ENCODE results near the gene TMEM248.
"Not testable (repeated sequence)": the region's sequence is repeated elsewhere in the genome, so short reads cannot be mapped to it uniquely, and the experiment has no call there.

Gene TMEM248

DNA sequence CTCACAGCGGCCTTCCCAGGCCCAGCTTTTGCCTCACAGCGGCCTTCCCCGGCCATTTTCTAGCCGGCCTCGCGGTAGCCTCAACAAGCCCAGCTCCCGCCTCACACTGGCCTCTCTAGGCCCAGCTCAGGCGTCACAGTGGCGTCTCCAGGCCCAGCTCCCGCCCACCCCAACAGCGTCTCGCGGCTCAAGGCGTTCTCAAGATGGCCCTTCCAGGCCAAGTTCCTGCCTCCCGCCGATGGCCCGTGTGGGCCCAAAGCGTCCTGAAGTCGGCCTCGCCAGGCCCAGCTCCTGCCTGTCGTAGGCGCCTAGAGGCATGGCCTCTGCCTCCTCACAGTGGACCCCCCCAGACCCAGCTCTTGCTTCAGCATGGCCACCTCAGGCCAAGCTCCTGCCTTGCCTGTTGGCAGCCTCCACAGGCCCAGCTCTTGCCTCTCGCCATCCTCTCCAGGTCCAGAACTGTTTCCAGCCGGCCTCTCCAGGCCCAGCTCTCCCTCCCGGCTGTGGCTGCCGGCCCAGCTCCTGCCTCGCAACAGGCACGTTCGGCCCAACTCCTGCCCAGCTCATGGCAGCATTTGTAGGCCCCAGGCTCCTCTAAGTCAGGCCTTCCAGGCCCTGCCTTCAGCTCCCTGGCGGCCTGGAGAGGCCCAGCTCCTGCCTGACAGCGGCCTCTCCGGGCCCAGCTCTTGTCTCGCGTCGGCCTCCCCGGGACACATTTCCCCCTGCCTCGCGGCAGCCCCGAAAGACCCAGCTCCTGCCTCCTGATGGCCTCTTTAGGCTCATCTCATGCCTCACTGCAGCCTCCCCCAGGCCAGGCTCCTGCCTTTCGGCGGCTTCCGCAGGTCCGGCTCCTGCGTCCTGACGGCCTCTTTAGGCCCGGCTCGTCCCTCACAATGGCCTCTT is 18.8 kb upstream of the TMEM248 start:
- no peak for ATAC-seq (ENCODE audit: low read depth)
- H3K4me3 Mint-ChIP-seq, result no peak overlapping the region

DNA sequence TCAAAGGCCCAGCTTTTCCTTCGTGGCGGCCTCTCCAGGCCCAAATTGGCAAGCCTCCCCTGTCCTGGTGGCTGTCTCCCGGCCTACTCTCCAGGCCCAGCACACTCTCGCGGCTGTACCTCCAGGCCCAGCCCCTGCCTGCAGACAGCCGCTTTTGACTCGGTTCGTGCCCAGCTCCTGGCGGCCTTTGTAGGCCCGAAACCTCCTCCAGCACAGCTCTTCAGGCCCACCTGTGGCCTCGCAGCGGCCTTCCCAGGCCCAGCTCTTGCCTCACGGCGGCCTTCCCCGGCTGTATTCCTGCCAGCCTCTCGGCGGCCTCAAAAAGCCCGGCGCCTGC is 18.2 kb upstream of the TMEM248 start:
- Mint-ChIP-seq H3K9me3 (no peaks in the 10 kb centered on the region), H3K27me3 (no peaks in the 10 kb centered on the region), H3K4me1 (no peaks in the 10 kb centered on the region), H3K4me3 (no peak overlapping the region), H3K27ac (no peak overlapping the region), H3K36me3 (peaks cover 5% of the 10 kb centered on the region)
- DNase-seq (ENCODE audit: low spot score in 2 of 2), result no peak
- no peak for ATAC-seq (ENCODE audit: low read depth)

More for the DNA sequence above, 18.8 kb upstream of the TMEM248 start:
- Mint-ChIP-seq H3K9me3 (no peaks in the 10 kb centered on the region), H3K27me3 (no peaks in the 10 kb centered on the region), H3K4me1 (no peaks in the 10 kb centered on the region), H3K27ac (no peak overlapping the region), H3K36me3 (peaks cover 5% of the 10 kb centered on the region)
- no peak for DNase-seq (ENCODE audit: low spot score in 2 of 2)

DNA sequence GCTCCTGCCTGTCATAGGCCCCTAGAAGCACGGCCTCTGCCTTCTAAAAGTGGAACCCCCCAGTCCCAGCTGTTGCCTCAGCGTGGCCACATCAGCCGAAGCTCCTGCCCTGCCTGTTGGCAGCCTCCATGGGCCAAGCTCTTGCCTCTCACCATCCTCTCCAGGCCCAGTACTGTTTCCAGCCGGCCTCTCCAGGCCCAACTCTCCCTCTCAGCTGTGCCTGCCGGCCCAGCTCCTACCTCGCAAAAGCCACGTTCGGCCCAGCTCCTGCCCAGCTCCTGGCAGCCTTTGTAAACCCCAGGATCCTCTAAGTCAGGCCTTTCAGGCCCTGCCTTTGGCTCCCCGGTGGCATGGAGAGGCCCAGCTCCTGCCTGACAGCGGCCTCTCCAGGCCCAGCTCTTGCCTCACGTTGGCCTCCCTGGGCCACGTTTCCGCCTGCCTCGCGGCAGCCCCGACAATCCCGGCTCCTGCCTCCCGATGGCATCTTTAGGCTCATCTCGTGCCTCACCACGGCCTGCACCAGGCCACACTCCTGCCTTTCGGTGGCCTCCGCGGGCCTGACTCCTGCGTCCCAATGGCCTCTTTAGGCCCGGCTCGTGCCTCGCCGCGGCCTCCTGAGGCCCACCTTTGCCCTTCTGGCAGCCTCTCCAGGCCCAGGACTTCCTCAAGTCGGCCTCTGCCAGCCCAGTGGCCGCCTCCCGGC is 17.5 kb upstream of the TMEM248 start:
- H3K4me1 Mint-ChIP-seq, result no peaks in the 10 kb centered on the region
- ATAC-seq (ENCODE audit: low read depth), result no peak
- no peaks in the 10 kb centered on the region for H3K27me3 Mint-ChIP-seq
- H3K9me3 Mint-ChIP-seq, result no peaks in the 10 kb centered on the region
- no peak overlapping the region for H3K4me3 Mint-ChIP-seq
- H3K27ac Mint-ChIP-seq, result no peak overlapping the region
- peaks cover 5% of the 10 kb centered on the region for H3K36me3 Mint-ChIP-seq
- DNase-seq (ENCODE audit: low spot score in 2 of 2), result no peak

DNA sequence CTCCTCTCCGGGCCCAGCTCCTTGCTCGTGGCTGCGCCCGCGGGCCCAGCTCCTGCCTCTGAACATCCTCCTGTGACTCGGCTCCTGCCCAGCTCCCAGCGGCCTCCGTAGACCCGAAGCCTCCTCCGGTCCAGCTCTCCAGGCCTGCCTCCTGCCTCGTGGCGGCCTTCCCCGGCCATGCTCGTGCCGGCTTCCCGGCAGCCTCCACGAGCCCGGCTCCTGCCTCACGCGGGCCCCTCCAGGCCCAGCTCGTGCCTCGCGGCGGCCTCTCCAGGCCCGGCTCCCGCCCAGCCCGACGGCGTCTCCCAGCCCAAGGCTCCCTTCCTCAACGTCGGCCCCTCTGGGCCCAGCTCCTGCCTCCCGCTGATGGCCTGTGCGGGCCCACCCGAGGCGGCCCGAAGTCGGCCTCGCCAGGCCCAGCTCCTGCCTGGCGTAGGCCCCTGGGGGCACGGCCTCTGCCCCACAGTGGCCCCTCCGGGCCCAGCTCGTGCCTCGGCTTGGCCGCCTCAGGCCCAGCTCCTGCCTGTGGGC is 16.9 kb upstream of the TMEM248 start:
- ATAC-seq (ENCODE audit: low read depth) (no peak), DNase-seq (ENCODE audit: low spot score in 2 of 2) (no peak)
- peaks cover 5% of the 10 kb centered on the region for H3K36me3 Mint-ChIP-seq
- H3K4me3 Mint-ChIP-seq, result no peak overlapping the region
- no peaks in the 10 kb centered on the region for H3K4me1 Mint-ChIP-seq
- H3K27me3 Mint-ChIP-seq, result no peaks in the 10 kb centered on the region
- no peaks in the 10 kb centered on the region for H3K9me3 Mint-ChIP-seq
- no peak overlapping the region for H3K27ac Mint-ChIP-seq

DNA sequence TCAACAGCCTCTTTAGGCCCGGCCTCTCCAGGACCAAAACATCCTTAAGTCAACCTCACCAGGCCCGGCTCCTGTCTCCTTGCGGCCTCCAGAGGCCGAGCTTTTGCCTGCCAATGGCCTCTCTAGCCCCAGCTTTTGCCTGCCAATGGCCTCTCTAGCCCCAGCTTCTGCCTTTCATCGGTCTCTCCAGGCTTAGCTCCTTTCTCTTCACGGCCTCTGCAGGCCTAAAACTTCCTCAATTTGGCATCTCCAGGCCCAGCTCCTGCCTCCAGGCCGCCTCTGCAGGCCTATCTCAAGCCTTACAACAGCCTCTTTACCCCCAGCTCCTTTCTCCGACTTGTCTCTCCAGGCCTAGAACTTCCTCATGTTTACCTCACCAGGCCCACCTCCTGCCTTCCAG is 15.7 kb upstream of the TMEM248 start:
- H3K36me3 Mint-ChIP-seq, result peaks cover 2% of the 10 kb centered on the region
- no peaks in the 10 kb centered on the region for H3K4me1 Mint-ChIP-seq
- H3K27ac Mint-ChIP-seq, result peak overlapping the region; percentile 5
- no peaks in the 10 kb centered on the region for H3K27me3 Mint-ChIP-seq
- H3K9me3 Mint-ChIP-seq, result no peaks in the 10 kb centered on the region
- ATAC-seq (ENCODE audit: low read depth), result no peak
- H3K4me3 Mint-ChIP-seq, result no peak overlapping the region
- DNase-seq (ENCODE audit: low spot score in 2 of 2), result no peak

DNA sequence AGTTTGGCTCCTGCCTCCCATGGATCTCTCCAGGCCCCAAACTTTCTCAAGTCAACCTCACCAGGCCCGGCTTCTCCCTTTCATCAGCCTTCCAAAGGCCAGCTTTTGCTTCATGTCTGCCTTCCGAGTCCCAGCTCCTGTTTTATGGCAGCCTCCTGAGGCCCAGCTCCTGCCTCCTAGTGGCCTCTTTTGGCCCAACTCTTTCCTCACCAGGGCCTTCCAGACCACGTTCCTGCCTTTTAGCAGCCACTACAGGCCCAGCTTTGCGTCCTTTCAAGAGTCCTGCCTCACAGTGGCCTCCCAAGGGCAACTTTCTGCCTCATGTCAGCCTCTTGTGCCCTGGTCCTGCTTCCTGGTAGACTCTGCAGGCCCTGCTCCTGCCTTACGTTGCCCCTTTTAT is 15.3 kb upstream of the TMEM248 start:
- H3K36me3 Mint-ChIP-seq, result peaks cover 2% of the 10 kb centered on the region
- DNase-seq (ENCODE audit: low spot score in 2 of 2) (no peak), ATAC-seq (ENCODE audit: low read depth) (no peak)
- H3K4me3 Mint-ChIP-seq, result no peak overlapping the region
- H3K27me3 Mint-ChIP-seq, result no peaks in the 10 kb centered on the region
- H3K9me3 Mint-ChIP-seq, result no peaks in the 10 kb centered on the region
- no peaks in the 10 kb centered on the region for H3K4me1 Mint-ChIP-seq
- peak overlapping the region; percentile 5 for H3K27ac Mint-ChIP-seq

DNA sequence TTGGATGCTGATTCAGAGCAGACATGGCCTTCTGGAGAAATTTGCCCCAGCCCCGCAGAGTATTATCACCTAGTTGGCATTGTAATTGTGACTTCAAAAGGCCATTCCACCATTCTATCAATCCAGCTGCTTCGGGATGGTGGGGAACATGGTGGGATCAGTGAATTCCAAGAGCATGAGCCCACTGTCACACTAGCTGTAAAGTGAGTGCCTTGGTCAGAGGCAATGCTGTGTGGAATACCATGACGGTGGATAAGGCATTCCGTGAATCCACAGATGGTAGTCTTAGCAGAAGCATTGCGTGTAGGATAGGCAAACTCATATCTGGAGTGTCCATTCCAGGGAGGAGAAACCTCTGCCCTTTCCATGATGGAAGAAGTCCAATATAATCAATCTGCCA is 13.3 kb upstream of the TMEM248 start:
- H3K9me3 Mint-ChIP-seq, result no peaks in the 10 kb centered on the region
- H3K27me3 Mint-ChIP-seq, result no peaks in the 10 kb centered on the region
- ATAC-seq (ENCODE audit: low read depth) (no peak), DNase-seq (ENCODE audit: low spot score in 2 of 2) (no peak)
- H3K4me1 Mint-ChIP-seq, result no peaks in the 10 kb centered on the region
- peaks cover 2% of the 10 kb centered on the region for H3K36me3 Mint-ChIP-seq
- H3K27ac Mint-ChIP-seq, result no peak overlapping the region
- no peak overlapping the region for H3K4me3 Mint-ChIP-seq

DNA sequence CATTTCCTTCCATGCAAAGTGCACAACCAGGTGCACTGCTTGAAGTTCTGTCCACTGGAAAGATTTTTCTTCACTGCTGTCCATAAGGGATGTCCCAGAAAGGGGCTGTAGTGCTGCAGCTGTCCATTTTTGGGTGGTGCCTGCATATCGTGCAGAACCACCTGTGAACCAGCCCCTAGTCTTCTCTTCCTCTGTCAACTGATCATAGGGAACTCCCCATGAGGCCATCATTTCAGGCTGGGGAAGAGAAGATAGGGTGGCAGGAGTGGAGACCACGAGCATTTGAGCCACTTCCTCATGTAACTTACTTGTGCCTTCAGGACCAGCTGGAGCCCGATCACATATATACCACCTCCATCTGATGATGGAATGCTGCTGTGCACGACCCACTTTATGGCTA is 12.4 kb upstream of the TMEM248 start:
- not testable (repeated sequence) for H3K27me3 Mint-ChIP-seq; H3K9me3 Mint-ChIP-seq; H3K4me3 Mint-ChIP-seq; H3K4me1 Mint-ChIP-seq; H3K27ac Mint-ChIP-seq; H3K36me3 Mint-ChIP-seq; ATAC-seq (ENCODE audit: low read depth); DNase-seq (ENCODE audit: low spot score in 2 of 2)

DNA sequence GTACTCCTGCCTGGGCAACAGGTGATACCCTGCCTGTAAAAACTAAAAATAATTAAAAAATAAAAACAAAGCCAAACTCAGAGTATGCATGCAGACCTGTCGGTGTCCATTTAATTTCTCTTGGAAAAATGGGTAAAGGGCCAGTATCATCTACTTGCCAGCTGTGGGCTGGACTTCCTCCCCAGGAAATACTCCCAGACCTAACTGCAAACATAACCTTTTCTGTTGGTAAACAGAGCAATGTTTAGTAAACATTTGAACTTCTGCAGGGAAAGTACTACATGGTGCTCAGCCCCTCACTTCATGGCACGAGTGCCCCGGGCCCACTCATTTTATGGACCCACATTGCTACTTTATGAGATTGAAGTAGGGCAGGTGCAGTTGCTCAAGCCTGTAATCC is 10.2 kb upstream of the TMEM248 start:
- H3K36me3 Mint-ChIP-seq, result no peaks in the 10 kb centered on the region
- DNase-seq (ENCODE audit: low spot score in 2 of 2) (no peak), ATAC-seq (ENCODE audit: low read depth) (no peak)
- H3K27me3 Mint-ChIP-seq, result no peaks in the 10 kb centered on the region
- no peak overlapping the region for H3K27ac Mint-ChIP-seq
- H3K4me1 Mint-ChIP-seq, result no peaks in the 10 kb centered on the region
- H3K4me3 Mint-ChIP-seq, result no peak overlapping the region
- no peaks in the 10 kb centered on the region for H3K9me3 Mint-ChIP-seq

DNA sequence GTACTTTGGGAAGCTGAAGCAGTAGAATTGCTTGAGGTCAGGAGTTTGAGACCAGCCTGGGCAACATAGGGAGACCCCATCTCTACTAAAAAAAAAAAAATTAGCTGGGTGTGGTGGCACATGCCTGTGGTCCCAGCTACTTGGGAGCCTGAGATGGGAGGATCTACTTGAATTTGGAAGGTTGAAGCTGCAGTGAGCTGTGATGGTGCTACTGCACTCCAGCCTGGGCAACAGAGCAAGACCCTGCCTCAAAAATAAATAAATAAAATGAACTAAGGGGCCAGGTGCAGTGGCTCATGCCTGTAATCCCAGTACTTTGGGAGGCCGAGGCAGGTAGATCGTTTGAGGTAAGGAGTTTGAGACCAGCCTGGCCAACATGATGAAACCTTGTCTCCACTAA is 9.8 kb upstream of the TMEM248 start:
- H3K9me3 Mint-ChIP-seq; ATAC-seq (ENCODE audit: low read depth); H3K27me3 Mint-ChIP-seq; H3K36me3 Mint-ChIP-seq; DNase-seq (ENCODE audit: low spot score in 2 of 2); H3K4me3 Mint-ChIP-seq; H3K4me1 Mint-ChIP-seq; H3K27ac Mint-ChIP-seq: not testable (repeated sequence)

DNA sequence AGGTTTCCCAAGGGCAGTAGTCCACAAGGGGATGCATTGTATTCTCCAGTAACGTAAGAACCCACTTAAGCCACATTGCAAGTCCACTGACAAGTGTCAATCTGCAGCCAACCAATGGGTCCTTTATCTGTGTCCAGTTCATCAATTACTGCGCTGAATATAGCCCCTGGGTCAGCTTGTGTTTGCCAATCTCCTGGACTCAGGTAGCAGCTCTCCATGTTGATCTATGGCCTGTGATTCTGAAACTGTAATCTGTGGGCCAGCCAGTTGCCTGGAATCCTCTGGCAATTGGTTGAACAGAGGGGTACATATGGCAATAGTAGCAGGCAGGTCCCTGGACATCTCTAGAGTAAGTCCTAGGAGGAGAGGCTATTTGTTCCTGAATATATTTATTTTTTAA is 8.8 kb upstream of the TMEM248 start:
- Mint-ChIP-seq H3K27ac (no peak overlapping the region), H3K4me3 (no peak overlapping the region), H3K36me3 (no peaks in the 10 kb centered on the region), H3K9me3 (no peaks in the 10 kb centered on the region), H3K4me1 (no peaks in the 10 kb centered on the region), H3K27me3 (no peaks in the 10 kb centered on the region)
- ATAC-seq (ENCODE audit: low read depth), result no peak
- DNase-seq (ENCODE audit: low spot score in 2 of 2), result no peak

DNA sequence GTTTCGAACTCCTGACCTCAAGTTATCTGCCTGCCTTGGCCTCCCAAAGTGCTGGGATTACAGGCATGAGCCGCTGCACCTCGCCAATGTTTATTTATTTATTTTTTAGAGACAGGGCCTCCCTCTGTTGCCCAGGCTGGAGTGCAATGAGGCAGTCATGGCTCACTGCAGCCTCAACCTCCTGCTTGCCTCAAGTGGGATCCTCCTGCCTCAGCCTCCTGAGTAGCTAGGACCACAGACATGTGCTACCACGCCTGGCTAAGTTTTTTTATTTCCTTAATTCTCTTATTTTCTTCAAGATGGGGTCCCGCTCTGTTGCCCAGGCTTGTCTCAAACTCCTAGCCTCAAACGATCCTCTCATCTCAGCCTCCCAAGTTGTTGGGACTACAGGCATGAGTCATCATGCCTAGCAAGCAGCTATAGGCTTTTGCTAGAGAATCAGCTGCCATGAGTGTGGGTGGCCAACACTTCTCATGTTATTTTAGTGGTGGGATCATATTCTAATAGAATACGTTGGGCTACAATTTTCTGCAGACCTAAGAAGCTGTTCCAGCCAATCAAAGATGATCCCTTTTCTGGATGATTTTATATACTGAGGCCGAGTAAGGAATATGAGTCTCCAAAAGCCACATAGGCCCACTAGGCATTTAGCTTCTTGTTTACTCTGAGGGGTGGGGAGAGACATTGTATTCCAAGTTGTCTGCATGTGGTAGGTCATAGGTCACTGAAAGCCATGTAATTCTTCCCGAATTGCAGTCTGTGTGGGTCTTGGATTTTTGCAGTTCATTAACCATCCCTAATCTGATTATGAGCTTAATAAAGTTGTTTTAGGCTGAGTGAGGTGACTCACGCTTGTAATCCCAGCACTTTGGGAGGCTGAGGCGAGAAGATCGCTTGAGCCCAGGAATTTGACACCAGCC is 7.6 kb upstream of the TMEM248 start:
- H3K27me3 Mint-ChIP-seq, result no peaks in the 10 kb centered on the region
- H3K9me3 Mint-ChIP-seq, result no peaks in the 10 kb centered on the region
- ATAC-seq (ENCODE audit: low read depth), result no peak
- H3K36me3 Mint-ChIP-seq, result no peaks in the 10 kb centered on the region
- DNase-seq (ENCODE audit: low spot score in 2 of 2), result no peak
- no peak overlapping the region for H3K27ac Mint-ChIP-seq
- H3K4me1 Mint-ChIP-seq, result no peaks in the 10 kb centered on the region
- no peak overlapping the region for H3K4me3 Mint-ChIP-seq

DNA sequence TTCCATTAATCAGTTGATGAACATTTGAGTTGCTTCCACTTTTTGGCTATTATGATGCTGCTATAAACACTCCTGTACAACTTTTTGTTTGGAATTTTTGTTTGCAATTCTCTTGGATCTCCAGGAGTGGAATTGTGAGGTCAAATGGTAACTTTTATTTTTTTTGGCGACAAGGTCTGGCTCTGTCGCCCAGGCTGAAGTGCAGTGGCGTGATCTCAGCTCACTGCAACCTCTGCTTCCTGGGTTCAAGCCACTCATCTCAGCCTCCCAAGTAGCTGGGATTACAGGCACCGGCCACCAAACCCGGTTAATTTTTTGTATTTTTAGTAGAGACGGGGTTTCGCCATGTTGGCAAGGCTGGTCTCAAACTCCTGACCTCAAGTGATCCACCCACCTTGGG is 3.1 kb upstream of the TMEM248 start:
- not testable (repeated sequence) for H3K27me3 Mint-ChIP-seq; H3K9me3 Mint-ChIP-seq; H3K4me3 Mint-ChIP-seq; DNase-seq (ENCODE audit: low spot score in 2 of 2); ATAC-seq (ENCODE audit: low read depth); H3K27ac Mint-ChIP-seq; H3K36me3 Mint-ChIP-seq
- H3K4me1 Mint-ChIP-seq, result peaks cover 15% of the 10 kb centered on the region

DNA sequence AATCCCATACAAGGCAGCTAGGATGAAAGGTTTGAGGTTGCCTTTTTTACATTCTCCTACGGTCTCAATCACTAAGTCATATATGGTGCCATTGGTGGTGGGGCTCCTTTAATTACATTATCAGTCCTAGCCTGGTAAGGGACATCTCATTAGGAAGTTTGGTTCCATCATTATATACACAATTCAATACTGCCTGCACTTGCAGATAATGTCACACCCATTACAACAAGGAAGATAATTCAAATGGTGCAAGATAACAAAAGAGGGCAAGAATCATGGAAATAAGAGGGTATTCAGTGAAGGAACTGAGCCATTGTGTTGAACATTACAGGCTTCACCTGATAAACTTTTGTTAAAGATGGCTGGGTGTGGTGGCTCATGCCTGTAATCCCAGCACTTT is 1.7 kb upstream of the TMEM248 start:
- H3K4me3 Mint-ChIP-seq, result peak overlapping the region; percentile 24
- H3K4me1 Mint-ChIP-seq, result peaks cover 17% of the 10 kb centered on the region
- H3K27me3 Mint-ChIP-seq, result no peaks in the 10 kb centered on the region
- ATAC-seq (ENCODE audit: low read depth) (no peak), DNase-seq (ENCODE audit: low spot score in 2 of 2) (no peak)
- no peak overlapping the region for H3K27ac Mint-ChIP-seq
- no peaks in the 10 kb centered on the region for H3K36me3 Mint-ChIP-seq
- H3K9me3 Mint-ChIP-seq, result no peaks in the 10 kb centered on the region
